EL (cell line): ENCODE measurements around the gene MACROD2.

Experiments
- DNase-seq: peaks from one replicate; pipeline ENCODE4 v3.0.0-alpha.2; 2016

MACROD2 gene

DNA sequence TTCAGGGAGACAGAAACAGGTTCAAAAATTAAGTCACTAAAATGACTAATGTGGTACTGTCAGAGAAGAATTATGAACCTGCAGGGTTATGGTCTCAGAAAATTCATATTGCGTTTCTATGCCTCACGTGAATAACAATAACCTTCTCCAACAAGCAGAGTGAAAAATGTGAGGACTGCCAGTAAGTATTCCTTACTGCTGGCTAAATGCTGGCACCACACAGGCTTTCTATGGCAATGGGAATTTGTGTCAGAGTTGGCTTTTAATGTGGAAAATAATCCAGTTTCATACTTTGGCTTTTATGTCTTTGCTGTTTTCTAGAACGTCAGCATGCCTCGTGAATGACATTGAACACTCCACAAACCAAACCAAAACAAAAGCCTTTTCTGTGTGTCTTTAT is 1922.0 kb downstream of the MACROD2 start:
- DNase-seq = no peak

DNA sequence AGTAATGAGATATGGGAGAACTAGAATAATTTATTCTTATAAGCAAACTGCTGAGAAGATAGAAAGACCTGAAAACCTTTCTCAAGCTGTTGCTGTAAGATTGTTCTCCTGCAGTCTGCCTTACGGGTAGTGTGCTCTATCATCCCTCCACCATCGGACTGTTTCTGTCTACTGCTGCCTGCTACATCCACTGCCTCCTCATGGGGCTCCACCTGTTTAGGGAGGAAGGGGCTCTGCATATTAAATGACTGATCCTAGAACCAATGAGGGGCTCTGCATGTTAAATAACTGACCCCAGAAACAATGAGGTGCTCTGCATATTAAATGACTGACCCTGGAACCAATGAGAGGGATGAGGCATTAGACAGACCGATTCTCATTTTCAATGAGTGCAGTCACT is 1923.3 kb downstream of the MACROD2 start:
- DNase-seq = no peak

DNA sequence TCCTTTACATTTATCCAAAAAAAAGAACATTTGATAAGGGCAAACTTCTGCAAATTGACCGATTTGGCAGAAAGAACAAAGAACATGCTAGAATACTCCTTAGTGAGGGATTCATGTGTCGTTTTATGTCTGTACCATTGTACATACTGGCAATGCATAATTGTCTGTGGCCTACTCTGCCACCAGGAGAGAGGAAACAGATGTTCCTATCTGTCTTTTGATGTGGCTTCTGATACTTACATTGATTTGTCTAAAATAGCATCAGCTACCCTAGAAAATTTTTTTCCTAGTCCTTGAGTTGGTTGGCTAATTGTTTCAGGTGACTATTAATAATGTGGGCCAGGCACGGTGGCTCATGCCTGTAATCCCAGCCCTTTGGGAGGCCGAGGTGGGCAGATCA is 1923.8 kb downstream of the MACROD2 start:
- no peak for DNase-seq

DNA sequence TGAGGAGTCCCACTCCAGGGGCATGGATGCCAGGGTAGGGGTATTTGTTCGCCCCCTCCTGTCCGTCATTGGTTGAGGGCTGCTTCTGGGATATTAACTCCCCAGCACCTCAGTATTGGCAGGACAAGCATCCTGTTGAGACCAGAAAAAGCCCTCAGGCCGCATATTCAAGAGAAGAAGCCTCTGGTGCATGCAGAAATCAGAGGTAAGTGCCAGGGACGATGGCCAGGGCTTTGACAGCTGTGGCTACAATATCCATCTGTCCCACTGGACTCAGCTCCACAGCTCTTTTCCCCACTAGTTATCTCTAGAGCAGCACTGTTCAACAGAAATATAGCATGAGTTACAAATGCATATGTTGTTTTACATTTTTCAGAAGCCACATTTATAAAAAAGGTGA is 1926.6 kb downstream of the MACROD2 start:
- no peak for DNase-seq

DNA sequence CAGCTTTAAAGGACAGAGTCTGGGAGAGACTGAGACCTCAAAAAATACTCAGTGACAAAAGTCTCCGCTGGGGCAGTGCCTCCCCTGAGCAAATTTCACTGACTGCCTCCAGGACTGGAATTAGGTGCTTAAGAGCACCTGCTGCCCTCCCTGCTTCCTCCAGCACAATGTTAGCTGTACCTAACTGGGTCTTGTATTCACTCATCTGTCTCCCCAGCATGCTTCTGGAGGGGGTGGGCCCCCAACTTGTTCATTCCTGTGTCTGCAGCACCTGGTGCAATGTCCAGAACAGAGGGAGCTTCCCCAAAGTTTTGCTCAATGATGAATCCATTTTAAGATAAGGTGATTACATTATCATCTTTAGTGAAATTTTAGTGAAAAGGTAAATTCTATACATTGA is 1927.2 kb downstream of the MACROD2 start:
- no peak for DNase-seq

DNA sequence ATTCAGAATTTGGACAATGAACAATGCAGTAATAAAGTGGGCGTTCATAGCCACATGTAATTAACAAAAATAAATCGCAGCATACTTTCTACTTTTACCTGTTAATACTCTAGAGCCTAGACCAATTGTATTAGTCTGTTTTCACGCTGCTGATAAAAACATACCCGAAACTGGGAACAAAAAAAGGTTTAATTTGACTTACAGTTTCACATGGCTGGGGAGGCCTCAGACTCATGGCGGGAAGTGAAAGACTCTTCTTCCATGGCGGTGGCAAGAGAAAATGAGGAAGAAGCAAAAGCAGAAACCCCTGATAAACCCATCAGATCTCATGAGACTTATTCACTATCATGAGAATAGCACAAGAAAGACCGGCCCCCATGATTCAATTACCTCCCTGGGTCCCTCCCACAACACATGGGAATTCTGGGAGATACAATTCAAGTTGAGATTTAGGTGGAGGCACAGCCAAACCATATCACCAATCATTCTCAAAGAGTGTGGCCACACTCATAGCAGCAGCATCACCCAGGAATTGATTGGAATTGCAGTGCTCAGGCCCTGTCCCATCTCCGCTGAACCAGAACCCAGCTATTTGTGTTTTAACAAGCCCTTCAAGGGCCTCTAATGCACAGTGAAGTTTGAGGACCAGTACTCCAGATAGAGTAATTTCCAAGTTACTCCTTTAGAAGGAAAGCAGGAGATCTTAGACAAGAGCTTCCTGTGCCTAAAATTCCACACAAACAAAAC is 1927.9 kb downstream of the MACROD2 start:
- no peak for DNase-seq

DNA sequence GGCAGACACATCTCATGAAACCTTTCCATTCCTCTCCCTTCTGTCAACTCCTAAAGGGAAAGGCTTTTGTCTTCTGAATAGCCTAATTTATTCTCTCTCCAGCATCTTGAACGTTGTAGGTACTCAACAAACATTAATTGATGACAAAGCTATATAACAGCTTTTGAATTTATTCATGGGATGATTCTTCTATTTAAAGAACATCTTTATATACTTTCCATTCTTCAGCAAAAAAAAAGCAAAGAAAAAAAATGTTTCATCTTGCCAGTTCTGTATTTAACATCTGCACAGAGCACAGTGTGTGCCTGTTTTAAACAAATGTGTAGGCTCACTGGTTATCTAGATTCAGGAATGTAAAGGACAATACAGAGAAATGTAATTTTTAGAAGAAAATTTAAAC is 1929.2 kb downstream of the MACROD2 start:
- DNase-seq = no peak

DNA sequence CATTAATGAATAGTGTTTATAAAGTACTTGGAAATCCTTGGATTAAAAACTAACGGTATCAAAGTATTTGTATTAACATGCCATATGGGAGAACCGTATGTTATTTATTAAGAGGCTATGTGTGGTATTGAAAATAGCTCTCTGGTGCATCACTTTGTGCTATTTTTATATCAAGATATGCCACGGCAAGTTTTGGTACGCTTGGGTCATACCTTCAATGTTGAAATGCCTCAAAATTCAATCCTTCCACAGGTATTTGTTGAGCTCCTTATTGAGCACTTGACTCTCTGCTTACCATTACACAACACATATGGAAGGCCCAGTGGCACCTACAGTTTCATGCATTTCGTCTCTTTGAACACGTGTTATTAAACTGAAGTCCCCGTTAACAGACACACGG is 1930.1 kb downstream of the MACROD2 start:
- no peak for DNase-seq

DNA sequence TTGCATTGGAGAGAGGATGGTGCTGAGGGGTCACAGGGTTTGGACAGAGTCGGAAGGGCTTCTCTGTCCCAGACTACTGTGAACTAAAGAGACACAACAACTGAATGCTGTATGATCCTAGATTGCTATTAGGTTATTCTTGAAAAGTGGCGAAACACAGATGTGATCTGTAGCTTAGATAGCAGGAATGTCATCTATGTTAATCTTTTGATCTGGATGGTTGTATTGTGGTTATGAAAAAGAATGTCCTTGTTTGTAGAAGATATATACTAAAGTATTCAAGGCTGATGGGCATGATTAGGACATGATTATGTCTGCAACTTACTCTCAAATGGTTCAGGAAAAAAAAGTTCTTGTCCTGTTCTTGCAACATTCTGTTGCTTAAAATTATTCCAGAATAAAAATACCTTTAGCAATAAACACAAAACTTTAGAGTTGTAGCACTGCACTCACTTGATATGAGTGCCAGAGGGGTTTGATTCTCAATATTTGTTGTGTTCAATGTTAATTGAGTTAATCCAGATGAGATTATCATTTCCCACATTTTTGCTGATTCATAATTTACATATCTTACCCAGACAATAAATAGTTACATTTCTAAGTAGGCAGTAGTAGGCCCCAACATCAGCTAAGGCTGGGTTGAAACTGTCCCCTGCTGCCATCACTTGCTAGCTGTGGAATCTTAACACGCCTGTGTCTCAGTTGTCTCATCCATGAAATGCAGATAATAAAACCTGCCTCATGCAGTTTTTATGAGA is 1932.8 kb downstream of the MACROD2 start:
- no peak for DNase-seq

DNA sequence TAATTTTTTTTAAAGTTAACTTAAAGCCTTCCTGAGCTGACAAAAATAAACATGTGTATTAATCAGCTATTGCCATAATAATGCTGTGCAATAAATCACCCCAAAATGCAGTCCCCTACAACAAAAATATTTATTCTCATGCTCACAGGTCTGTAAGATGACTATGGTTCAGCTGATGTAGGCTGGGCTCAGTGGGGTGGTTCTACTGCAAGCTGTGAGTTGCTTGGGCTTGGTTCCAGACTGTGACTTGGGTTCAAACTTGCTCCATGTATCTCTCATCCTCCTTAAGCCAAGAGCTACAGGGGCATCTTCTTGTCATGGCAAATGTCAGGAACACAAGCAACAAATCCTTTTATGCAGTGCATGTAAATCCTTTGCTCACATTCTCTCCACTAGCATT is 1933.6 kb downstream of the MACROD2 start:
- DNase-seq = no peak

DNA sequence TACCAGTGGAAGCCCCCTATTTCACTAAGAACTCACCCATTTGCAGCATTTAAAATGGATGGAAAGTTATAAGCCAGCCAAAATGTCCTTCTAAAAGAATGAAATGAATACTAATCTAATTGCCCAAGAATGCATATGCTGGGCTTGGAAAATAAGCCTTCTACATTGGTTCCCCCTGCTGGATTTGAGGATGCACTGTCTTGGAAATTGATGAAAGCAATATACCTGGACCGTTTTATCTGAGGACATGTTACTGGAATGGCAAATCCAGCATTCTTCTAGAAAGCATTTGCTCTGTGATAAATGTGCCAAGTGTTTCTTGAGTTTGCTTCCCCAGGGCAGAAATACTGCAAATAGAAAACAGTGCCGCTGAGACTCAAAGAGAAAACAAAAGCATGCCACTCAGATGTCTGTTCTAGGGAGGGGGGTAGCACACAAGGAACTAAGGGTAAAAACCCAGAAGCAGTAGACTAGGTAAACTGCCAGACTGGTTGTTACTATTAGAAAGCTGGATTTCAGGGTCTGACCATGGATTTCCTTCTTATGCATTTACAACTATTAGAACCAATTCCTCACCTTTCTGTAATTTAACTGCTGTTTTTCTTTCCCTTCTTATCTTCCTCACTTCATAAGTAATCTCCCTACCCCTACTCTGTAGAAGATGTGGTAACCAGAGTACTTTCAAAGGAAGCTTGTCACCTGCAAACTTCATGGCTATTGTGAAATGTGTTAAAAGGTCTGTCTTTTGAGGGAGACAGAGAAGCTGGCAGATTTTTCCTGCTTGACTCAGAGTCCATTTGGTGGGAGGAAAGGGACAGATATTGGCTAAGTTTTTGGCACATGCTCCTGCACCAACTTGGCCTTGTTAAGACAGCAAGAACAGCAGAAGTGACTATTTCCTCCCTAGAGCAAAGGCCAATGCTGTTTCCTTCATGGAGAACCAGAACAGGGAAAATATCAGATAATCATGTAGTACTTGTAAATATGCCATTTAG is 1935.3 kb downstream of the MACROD2 start:
- DNase-seq = peak; percentile 12

DNA sequence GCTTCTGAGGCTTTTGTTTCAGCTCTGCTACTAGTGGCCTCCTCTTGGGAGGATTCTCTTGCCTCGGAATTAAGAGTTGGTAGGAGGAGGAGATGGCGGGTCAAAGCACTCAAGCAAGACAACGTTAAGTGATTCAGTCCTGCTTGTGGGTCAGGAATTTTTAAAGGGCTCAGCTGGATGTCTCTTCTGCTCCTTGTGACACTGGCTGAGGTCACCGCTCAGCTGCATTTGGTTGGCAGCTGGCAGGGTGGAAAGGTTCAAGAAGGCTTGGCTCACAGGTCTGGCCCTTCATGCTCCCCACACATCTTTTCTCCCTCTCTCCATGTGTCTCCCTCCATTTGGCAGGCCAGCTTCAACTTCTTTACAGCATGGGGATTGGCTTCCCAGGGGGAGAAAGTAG is 1936.6 kb downstream of the MACROD2 start:
- no peak for DNase-seq

DNA sequence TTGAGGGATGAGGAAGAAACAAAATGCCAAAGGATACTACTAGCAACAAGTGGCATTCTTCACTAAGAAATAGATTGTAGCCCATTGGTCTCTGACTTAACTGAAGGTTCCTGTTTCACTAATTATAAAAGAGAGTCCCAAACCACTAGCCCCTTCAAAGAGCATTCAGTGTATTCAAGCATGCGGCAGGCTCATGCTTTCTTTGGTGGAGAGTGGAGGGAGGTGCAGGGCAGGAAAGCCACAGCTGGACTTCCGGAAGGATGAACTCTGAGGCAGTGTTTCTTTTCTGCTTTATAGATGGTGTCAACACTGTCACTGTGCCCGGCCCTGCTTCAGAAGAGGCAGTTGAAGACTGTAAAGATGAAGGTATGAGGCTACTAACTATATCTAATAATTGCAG is 1941.9 kb downstream of the MACROD2 start:
- no peak for DNase-seq

DNA sequence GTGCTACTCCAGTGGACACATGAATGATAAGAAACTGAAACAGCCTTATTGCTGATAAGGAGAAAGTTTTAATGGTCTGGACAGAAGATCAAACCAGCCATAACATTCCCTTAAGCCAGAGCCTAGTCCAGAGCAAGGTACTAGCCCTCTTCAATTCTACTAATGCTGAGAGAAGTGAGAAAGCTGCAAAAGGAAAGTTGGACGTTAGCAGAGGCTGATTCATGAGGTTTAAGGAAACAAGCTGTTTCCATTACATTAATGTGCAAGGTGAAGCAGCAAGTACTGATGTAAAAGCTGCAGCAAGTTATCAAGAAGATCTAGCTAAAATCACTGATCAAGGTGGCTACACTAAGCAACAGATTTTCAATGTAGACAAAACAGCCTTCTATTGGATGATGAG is 1943.5 kb downstream of the MACROD2 start:
- DNase-seq = no peak

DNA sequence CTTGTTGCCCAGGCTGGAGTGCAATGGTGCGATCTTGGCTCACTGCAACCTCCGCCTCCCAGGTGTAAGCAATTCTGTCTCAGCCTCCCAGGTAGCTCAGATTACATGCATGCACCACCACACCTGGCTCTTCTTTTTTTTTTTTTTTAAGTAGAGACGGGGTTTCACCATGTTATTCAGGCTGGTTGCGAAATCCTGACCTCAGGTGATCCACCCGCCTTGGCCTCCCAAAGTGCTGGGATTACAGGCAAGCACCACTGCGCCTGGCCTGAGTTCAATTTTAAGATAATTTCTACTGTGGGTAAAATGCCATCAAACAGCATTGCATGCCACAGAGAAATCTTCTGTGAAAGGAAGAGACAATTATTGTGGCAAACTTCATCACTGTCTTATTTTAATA is 1944.8 kb downstream of the MACROD2 start:
- no peak for DNase-seq

DNA sequence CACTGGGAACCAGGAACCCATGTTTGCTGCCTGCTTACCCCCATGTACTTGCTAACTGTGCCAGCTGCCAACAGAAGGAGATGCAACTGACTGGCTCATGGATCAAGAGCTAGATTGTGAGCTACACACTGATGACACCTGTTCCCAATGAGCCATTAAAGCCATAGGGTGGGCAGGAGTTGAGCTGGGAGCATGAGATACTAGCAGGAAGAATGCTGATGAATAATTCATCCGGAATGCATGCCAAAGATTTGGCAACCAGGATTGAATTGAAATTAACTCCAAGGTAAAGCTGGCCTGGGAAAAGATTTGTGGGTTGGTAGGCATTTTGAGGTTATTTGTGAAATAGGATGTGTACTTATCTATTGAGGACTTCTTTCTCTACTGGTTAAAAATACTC is 1946.8 kb downstream of the MACROD2 start:
- DNase-seq = peak; percentile 32

DNA sequence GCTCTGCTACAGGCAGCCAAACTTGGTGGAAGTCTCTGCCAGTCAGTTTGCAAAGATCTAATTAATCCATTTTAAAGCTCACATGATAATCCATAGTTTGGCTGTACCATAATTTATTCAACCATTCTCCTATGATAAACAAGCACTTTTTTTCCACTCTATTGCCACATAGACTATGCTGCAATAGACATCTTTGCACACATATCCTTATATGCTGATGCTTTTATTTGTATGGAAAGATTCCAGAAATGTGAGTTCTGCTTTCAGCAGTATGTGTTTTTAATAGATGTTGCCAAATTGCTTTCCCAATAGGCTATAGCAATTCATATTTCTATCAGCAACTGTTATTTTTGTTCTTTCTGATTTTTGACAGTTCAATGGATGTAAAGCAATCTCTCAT is 1950.0 kb downstream of the MACROD2 start:
- DNase-seq = no peak

DNA sequence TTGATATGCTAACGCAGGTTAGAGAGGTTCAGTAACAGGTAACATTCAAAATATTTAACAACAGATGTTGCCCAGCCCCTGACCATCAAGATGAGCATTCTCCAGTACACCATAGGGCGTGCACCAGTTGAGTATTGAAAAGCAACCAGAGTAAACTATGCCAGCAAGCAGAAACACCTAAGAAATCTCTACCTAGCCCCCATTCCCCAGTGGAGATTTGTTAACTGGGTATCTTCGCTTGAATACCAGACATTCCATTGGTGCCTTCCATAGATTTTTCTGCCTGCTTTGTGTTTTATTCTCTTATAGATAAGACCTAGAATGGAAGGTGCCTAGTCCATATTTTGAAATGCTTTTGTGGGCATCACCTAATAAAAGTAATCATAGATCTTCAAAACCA is 1954.1 kb downstream of the MACROD2 start:
- DNase-seq = no peak

DNA sequence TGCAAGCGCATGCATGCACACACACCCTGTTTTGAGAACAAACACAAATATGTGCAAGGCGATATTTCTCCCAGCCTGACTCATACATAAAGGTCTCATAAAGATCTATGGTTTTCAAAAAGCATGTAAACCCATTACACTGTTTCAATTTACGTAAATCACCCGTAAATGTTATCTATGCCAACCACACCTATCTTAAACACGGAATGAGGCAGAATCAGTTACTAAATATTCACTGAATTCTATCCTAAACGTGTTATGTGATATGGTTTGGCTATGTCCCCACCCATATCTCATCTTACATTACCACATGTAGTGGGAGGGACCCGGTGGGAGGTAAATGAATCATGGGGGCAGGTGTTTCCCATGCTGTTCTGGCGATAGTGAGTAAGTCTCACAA is 1956.3 kb downstream of the MACROD2 start:
- no peak for DNase-seq

DNA sequence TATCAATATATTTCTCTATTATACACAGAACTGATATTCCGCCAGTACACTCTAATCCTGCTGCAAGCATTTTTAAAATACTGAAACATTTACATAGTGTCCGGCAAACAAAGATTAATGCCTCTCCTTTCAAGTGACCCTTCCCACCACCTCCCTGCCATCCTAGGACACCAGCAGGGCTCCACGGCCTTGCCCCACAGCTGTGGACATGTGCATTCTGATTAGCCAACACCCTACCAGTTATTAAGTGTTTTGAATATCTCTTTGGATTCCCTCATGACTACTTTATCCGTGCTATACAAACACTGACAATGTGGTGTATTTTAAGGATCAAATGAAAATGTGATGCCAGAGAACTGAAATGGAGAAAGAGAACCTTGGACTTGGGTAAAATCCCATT is 1962.8 kb downstream of the MACROD2 start:
- DNase-seq = no peak

DNA sequence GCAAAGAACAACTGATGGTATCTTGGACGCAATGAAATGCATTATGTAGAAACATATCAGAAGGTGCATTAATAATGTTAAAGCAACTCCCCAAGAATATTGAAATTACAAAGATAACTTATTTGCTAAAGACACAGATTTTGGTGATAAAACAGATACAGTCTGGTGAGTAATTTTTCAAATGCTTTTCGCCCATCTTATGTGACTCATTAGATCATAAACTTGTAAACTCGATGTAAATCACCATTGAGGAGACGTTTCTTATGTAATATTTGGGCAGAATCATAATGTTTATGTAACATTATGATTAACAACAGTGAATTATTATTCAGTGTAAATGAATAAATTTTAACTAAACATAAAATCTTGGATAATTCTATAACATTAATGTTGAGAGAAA is 1969.8 kb downstream of the MACROD2 start:
- DNase-seq = no peak

DNA sequence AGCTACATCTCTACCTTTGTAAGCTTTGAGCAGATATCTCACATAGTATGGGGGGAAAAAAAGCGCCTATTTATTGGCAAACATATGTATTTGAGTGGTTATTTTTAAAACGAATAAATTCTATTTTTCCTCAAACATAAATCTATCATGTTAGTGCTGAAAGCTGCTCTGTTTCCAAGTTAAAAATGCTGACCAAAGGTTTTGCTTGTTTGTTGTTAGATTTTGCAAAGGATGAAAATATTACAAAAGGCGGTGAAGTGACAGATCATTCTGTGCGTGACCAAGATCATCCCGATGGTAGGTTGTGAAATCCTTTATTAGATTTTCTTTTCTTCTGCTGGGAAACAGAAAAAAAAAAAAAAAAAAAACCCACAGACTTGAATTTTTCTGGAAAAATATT is 1972.0 kb downstream of the MACROD2 start:
- DNase-seq = no peak

DNA sequence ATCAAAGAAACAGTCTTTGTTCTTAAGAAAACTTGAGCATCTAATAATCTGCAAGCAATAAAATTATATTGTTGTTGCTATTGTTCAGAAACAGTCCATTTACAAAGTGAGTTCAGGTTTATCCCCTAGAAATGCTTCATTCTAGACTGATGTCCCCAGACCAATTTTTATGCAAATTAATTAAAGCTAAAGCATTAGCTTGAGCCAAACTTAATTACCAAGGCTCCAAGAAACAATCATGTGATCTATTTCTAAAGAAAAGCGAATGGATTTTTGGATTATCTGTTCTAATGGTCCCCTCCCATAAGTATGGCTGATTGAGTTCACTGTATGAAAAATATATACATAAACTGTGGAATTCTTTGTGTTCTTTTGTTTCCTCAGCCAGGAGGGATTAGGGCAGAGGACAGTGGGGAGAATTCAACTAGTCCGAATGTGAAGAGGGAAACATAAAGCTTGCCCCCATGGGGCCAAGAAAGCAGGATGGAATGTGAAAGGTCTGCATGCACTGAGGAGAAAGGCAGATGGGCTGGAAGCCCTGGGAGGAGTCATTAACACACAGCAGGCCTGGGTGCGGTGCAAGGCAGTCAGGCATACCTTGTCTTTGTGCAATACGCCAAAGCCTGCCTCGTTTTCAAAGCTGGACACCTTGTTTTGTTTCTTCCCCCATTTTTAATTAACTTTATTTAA is 1980.9 kb downstream of the MACROD2 start:
- DNase-seq = no peak
